SU-DHL-6 (cell line): ENCODE measurements around the gene CCNQ.

Experiments used
- CTCF ChIP-seq: fragments of 200-600 bp; sonication (generic); IDR thresholded peaks from one replicate; pipeline ENCODE4 v1.5.1; 2017; ENCODE audit warnings: antibody characterized with exemption, mild to moderate bottlenecking, low read length, moderate library complexity; ENCODE audit not compliant: insufficient read depth, poor library complexity, severe bottlenecking
- EZH2phosphoT487 ChIP-seq: fragments of 200-600 bp; sonication (generic), shearing (Covaris generic); conservative IDR thresholded peaks from 2 replicates; pipeline ENCODE4 v1.6.1; 2018; ENCODE audit warnings: mild to moderate bottlenecking, antibody characterized with exemption, low read length, moderate library complexity, mixed read lengths

DNA sequence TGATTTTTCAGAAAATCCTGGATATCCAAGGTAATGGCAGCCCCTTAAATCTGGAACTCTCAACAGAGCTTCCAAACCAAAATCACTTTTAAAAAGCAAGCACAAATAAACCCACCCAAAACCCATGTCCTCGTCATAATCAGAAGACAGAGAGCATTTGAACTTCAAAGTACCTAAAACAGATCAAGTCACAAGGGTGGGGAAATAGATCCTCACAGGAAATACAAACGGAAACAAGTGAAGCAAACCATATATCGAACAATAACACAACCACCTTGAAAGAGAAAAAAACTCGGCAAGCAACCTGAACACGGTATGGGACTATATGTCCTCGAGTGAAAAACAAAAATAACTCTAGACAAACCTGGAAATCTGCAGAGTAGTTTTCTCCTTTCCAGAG lies 15.9 kb upstream of the CCNQ start:
- TF ChIP-seq CTCF, result no peak
- TF ChIP-seq EZH2phosphoT487, result no peak
